Erythroblast (primary cell): ENCODE data around the gene MRPL2.

Source experiments
- GATA1 ChIP-seq: IDR thresholded peaks from 2 replicates; pipeline ENCODE4 v1.6.1; 2011; ENCODE audit warnings: low read depth, mild to moderate bottlenecking, control low read depth, low read length, moderate library complexity
- POLR2A ChIP-seq: IDR thresholded peaks from 2 replicates; pipeline ENCODE4 v1.6.1; 2011; ENCODE audit warnings: mild to moderate bottlenecking, low read length

GRCh38 chr6:43013097-43013842 is 46.0 kb downstream of the MRPL2 start:
- TF ChIP-seq POLR2A: no peak
- TF ChIP-seq GATA1: no peak
